Activated naive CD4-positive, alpha-beta T cell treated with anti-CD3 and anti-CD28 coated beads, Interleukin-2, amount 50 U/mL, for 72 hours (primary cell): Measurements from ENCODE around the gene IKBKE. TPM values are rescaled to one million over a fixed set of nuclear protein-coding genes. Genes with fewer than 3 reads are reported as not detected.
"Not testable (repeated sequence)": the region's sequence is repeated elsewhere in the genome, so short reads cannot be mapped to it uniquely, and the experiment has no call there.

Experiments
- ATAC-seq, 2 donors: fragments of 150-1000 bp; cut with Tn5 transposase; 2 replicates each; pipeline ENCODE4 v1.10.0; 2021; ENCODE audit warnings: mild to moderate bottlenecking in 2 of 2, moderate library complexity in 2 of 2
- DNase-seq, 2 donors: peaks; one replicate each; pipeline ENCODE4 v3.0.0; 2021 to 2022; ENCODE audit warnings: low spot score in 2 of 2
- H3K27ac Mint-ChIP-seq, 2 donors: one replicate each; pipeline ENCODE4 v1.8.0; 2022; ENCODE audit warnings: mild to moderate bottlenecking in 2 of 2, mixed read lengths in 2 of 2
- H3K36me3 Mint-ChIP-seq, 2 donors: one replicate each; pipeline ENCODE4 v1.8.0; 2022; ENCODE audit warnings: mixed read lengths in 2 of 2
- H3K9me3 Mint-ChIP-seq, 2 donors: one replicate each; pipeline ENCODE4 v1.8.0; 2022; ENCODE audit warnings: mixed read lengths in 2 of 2
- total RNA-seq, 2 donors: library from RNA; stranded (reverse); gene quantifications; one replicate each; pipeline ENCODE4 v1.2.3, GENCODE V29; 2022

The IKBKE gene
- total RNA-seq, 2 donors from 2014 or later = 4.5 to 40.7 TPM

GRCh38 chr1:206480211-206480610 lies 9.9 kb downstream of the IKBKE start:
- H3K36me3 Mint-ChIP-seq = peaks cover 0 to 23% of the 10 kb centered on the region in 2 donors
- ATAC-seq (no peak), DNase-seq (no peak)
- H3K27ac Mint-ChIP-seq = peak overlapping the region; percentile 53 to 59
- H3K9me3 Mint-ChIP-seq = no peaks in the 10 kb centered on the region

- Mint-ChIP-seq H3K36me3 (peaks cover 0 to 6% of the 10 kb centered on the region in 2 donors), H3K27ac (peak overlapping the region in 1 of 2 donors; percentile 48), H3K9me3 (no peaks in the 10 kb centered on the region)
- no peak for ATAC-seq
- DNase-seq = no peak
These were observed 12.3 kb downstream of the IKBKE start for GRCh38 chr1:206482611-206483010.

GRCh38 chr1:206483864-206484263 lies 13.6 kb downstream of the IKBKE start:
- ATAC-seq, DNase-seq, H3K36me3 Mint-ChIP-seq, H3K27ac Mint-ChIP-seq, H3K9me3 Mint-ChIP-seq: not testable (repeated sequence)

- DNase-seq (no peak), ATAC-seq (no peak)
- no peaks in the 10 kb centered on the region for H3K36me3 Mint-ChIP-seq
- H3K27ac Mint-ChIP-seq = peak overlapping the region in 1 of 2 donors; percentile 60
- H3K9me3 Mint-ChIP-seq = no peaks in the 10 kb centered on the region
These were observed 14.6 kb downstream of the IKBKE start for GRCh38 chr1:206484901-206485300.

GRCh38 chr1:206486995-206487788 lies 16.9 kb downstream of the IKBKE start:
- H3K36me3 Mint-ChIP-seq = no peaks in the 10 kb centered on the region
- H3K9me3 Mint-ChIP-seq = no peaks in the 10 kb centered on the region
- DNase-seq (no peak), ATAC-seq (no peak)
- peak overlapping the region; percentile 45 to 63 for H3K27ac Mint-ChIP-seq

GRCh38 chr1:206487970-206488369 lies 17.7 kb downstream of the IKBKE start:
- no peak for DNase-seq
- ATAC-seq = no peak
- peak overlapping the region; percentile 45 to 63 for H3K27ac Mint-ChIP-seq
- no peaks in the 10 kb centered on the region for H3K36me3 Mint-ChIP-seq
- no peaks in the 10 kb centered on the region for H3K9me3 Mint-ChIP-seq

GRCh38 chr1:206488466-206488865 lies 18.2 kb downstream of the IKBKE start:
- DNase-seq (no peak), ATAC-seq (no peak)
- Mint-ChIP-seq H3K27ac (peak overlapping the region; percentile 45 to 63), H3K36me3 (no peaks in the 10 kb centered on the region), H3K9me3 (no peaks in the 10 kb centered on the region)

GRCh38 chr1:206489980-206490770 lies 19.9 kb downstream of the IKBKE start:
- Mint-ChIP-seq H3K36me3 (no peaks in the 10 kb centered on the region), H3K9me3 (no peaks in the 10 kb centered on the region), H3K27ac (peak overlapping the region in 1 of 2 donors; percentile 5)
- peak; percentile 85 to 95 for ATAC-seq
- DNase-seq = peak; percentile 78 to 80

GRCh38 chr1:206490771-206491405 lies 20.6 kb downstream of the IKBKE start:
- no peak for ATAC-seq
- Mint-ChIP-seq H3K36me3 (no peaks in the 10 kb centered on the region), H3K9me3 (no peaks in the 10 kb centered on the region), H3K27ac (peak overlapping the region; percentile 26 to 88)
- DNase-seq = no peak

- Mint-ChIP-seq H3K36me3 (peaks cover 5 to 6% of the 10 kb centered on the region in 2 donors), H3K9me3 (no peaks in the 10 kb centered on the region), H3K27ac (peak overlapping the region; percentile 26 to 88)
- ATAC-seq (no peak), DNase-seq (no peak)
These were observed 21.3 kb downstream of the IKBKE start for GRCh38 chr1:206491616-206492015.

GRCh38 chr1:206492589-206492988 lies 22.3 kb downstream of the IKBKE start:
- peak overlapping the region; percentile 60 to 63 for H3K27ac Mint-ChIP-seq
- no peaks in the 10 kb centered on the region for H3K9me3 Mint-ChIP-seq
- ATAC-seq = no peak
- H3K36me3 Mint-ChIP-seq = peaks cover 7% of the 10 kb centered on the region in 2 donors
- no peak for DNase-seq

GRCh38 chr1:206493279-206493678 lies 23.0 kb downstream of the IKBKE start:
- Mint-ChIP-seq H3K27ac (peak overlapping the region in 1 of 2 donors; percentile 72), H3K36me3 (peaks cover 7% of the 10 kb centered on the region in 2 donors), H3K9me3 (no peaks in the 10 kb centered on the region)
- DNase-seq (no peak), ATAC-seq (no peak)

- ATAC-seq (no peak), DNase-seq (no peak)
- H3K36me3 Mint-ChIP-seq = peaks cover 7% of the 10 kb centered on the region in 2 donors
- H3K27ac Mint-ChIP-seq = no peak overlapping the region
- no peaks in the 10 kb centered on the region for H3K9me3 Mint-ChIP-seq
These were observed 24.8 kb downstream of the IKBKE start for GRCh38 chr1:206495011-206495461.

GRCh38 chr1:206495493-206496046 lies 25.3 kb downstream of the IKBKE start:
- Mint-ChIP-seq H3K36me3 (peaks cover 7% of the 10 kb centered on the region in 2 donors), H3K27ac (peak overlapping the region; percentile 29 to 71), H3K9me3 (no peaks in the 10 kb centered on the region)
- no peak for DNase-seq
- no peak for ATAC-seq

GRCh38 chr1:206496131-206496793 lies 26.0 kb downstream of the IKBKE start:
- ATAC-seq = peak in 1 of 2 donors; percentile 80
- DNase-seq = no peak
- peak overlapping the region; percentile 71 to 87 for H3K27ac Mint-ChIP-seq
- H3K9me3 Mint-ChIP-seq = no peaks in the 10 kb centered on the region
- peaks cover 7% of the 10 kb centered on the region in 2 donors for H3K36me3 Mint-ChIP-seq

- DNase-seq (no peak), ATAC-seq (no peak)
- H3K27ac Mint-ChIP-seq = peak overlapping the region; percentile 67 to 71
- H3K9me3 Mint-ChIP-seq = no peaks in the 10 kb centered on the region
- H3K36me3 Mint-ChIP-seq = peaks cover 7% of the 10 kb centered on the region in 2 donors
These were observed 27.1 kb downstream of the IKBKE start for GRCh38 chr1:206497363-206497762.
